WERI-Rb-1 (cell line): ENCODE data around the gene TIMP4.
A peak's percentile ranks its signal among the peaks of the same experiment; 100 is the strongest.

Experiments used
- DNase-seq: peaks from one replicate; pipeline ENCODE4 v3.0.0-alpha.2; 2020
- H3K27ac ChIP-seq: fragments of 250-450 bp; sonication (Bioruptor Pico); 2 replicates; pipeline ENCODE4 v1.5.1; 2020; ENCODE audit warnings: mild to moderate bottlenecking, moderate library complexity
- H3K27me3 ChIP-seq: fragments of 250-450 bp; sonication (Bioruptor Pico); 2 replicates; pipeline ENCODE4 v1.5.1; 2021; ENCODE audit warnings: mild to moderate bottlenecking, low read depth, moderate library complexity; ENCODE audit not compliant: insufficient read depth, severe bottlenecking
- H3K36me3 ChIP-seq: fragments of 250-450 bp; sonication (Bioruptor Pico); 2 replicates; pipeline ENCODE4 v1.5.1; 2020; ENCODE audit warnings: mild to moderate bottlenecking, moderate library complexity
- H3K4me3 ChIP-seq: 2 replicates; pipeline ENCODE4 v1.5.1; 2011; ENCODE audit warnings: low read depth, mild to moderate bottlenecking, control low read depth, low read length
- H3K9me3 ChIP-seq: fragments of 250-450 bp; sonication (Bioruptor Pico); 2 replicates; pipeline ENCODE4 v1.5.1; 2021; ENCODE audit warnings: mild to moderate bottlenecking, moderate library complexity; ENCODE audit not compliant: severe bottlenecking
- TF ChIP-seq, protein P1 (sequence below): IDR thresholded peaks from 2 replicates; pipeline ENCODE4 v1.5.1; 2011; ENCODE audit warnings: low read depth, mild to moderate bottlenecking, control low read depth, inconsistent platforms, low read length

TIMP4 gene

DNA sequence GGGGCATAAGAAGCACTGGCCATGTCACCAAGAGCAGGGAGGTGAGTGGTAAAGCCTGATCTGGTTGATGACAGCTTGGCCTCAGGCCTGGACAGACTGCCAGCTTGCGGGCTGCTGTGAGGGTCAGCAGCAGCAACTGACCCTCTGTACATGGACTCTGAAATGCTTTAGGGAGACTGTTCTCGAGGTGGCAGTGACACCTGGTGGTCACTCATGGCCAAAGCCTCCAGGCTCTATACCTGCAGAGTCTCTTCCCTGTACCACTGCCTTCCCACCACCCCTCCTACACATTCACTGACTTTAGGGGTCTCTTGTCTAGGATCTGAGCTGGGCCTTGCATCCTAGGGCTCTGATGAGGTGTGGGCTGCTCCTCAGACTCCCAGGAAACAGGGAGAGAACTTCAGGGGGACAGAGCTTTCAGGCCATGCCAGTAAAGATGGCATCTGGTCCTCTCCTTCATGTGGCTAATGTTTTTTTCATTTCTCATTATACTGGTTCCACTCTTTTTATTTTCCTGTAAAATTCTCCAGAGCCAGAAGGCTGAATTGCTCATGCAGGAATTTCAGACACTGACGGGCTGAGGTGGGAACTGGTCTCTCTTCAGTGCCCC, 17.2 kb upstream of the TIMP4 start:
- no peak overlapping the region for H3K27ac ChIP-seq

DNA sequence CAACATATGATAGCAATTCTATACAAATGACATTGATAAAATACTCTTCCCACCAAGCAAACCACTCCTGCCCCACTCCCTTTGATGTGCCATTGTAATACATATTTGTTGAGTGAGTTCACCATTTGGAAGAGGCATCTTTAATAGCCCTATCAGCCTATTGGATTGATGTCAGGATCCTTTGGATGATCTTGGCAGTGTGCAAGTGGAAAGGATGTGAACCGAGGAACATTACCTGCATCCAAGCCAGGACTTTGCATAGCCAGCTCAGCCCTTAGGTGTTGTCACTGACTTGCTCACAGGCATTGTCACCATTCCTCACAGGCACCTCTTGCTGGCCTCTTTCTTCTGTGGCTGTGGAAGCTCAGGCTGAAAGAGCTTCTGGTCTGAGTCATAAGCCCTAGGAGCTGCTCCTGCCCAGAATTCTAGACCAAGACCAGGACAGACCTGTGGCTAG, 16.5 kb upstream of the TIMP4 start:
- TF ChIP-seq, protein P1, sequence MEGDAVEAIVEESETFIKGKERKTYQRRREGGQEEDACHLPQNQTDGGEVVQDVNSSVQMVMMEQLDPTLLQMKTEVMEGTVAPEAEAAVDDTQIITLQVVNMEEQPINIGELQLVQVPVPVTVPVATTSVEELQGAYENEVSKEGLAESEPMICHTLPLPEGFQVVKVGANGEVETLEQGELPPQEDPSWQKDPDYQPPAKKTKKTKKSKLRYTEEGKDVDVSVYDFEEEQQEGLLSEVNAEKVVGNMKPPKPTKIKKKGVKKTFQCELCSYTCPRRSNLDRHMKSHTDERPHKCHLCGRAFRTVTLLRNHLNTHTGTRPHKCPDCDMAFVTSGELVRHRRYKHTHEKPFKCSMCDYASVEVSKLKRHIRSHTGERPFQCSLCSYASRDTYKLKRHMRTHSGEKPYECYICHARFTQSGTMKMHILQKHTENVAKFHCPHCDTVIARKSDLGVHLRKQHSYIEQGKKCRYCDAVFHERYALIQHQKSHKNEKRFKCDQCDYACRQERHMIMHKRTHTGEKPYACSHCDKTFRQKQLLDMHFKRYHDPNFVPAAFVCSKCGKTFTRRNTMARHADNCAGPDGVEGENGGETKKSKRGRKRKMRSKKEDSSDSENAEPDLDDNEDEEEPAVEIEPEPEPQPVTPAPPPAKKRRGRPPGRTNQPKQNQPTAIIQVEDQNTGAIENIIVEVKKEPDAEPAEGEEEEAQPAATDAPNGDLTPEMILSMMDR: no peak
- Histone ChIP-seq H3K27ac (no peak overlapping the region), H3K27me3 (no peaks in the 10 kb centered on the region), H3K9me3 (peaks cover 6% of the 10 kb centered on the region), H3K4me3 (no peak overlapping the region), H3K36me3 (no peaks in the 10 kb centered on the region)
- DNase-seq: no peak

More for the DNA sequence above, 17.2 kb upstream of the TIMP4 start:
- DNase-seq: peak; percentile 60
- H3K4me3 ChIP-seq: no peak overlapping the region
- no peaks in the 10 kb centered on the region for H3K36me3 ChIP-seq
- H3K27me3 ChIP-seq: no peaks in the 10 kb centered on the region
- TF ChIP-seq, protein P1: peak; percentile 96
- peaks cover 6% of the 10 kb centered on the region for H3K9me3 ChIP-seq

DNA sequence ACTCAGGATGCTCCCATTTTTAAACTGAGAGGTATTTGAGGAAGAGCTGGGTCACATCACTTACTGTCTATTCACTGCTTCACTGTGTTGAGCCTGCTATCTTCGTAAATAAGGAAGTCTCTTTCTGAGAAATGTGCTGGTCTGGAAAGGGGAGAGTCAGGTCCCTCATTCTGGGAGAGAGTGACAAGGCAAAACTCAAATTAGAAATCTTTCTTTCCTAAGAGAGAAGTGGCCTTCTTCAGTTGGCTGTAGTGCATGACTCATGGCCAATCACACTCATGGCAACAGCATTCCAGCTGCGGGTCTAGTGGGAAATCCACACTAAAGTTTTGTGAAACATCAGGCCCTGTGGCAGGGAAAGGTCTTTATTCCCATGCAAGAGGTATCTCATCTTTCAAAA, 11.5 kb upstream of the TIMP4 start:
- Histone ChIP-seq H3K4me3 (no peak overlapping the region), H3K9me3 (peaks cover 6% of the 10 kb centered on the region), H3K27me3 (no peaks in the 10 kb centered on the region), H3K36me3 (no peaks in the 10 kb centered on the region), H3K27ac (no peak overlapping the region)
- TF ChIP-seq, protein P1: no peak
- no peak for DNase-seq

DNA sequence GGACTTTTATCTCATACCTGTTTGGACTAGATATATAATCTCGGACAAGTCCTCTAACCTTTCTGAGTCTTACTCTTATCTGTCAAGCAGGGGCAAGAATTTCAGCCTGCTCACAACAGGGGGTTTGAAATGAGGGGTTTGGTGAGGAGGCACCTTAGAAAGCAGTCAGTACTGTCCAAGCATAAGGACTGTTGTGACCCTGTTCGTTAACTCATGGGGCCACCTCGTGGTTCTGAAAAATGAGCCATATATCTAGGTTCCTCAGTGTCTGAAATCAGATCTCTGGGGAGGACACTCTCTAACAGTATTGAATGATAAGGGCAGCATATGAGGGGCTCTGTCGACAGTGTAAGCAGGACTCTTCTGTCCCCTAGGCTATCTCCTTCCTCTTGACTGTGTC, 7.2 kb upstream of the TIMP4 start:
- Histone ChIP-seq H3K27ac (no peak overlapping the region), H3K4me3 (no peak overlapping the region), H3K27me3 (no peaks in the 10 kb centered on the region), H3K9me3 (no peaks in the 10 kb centered on the region), H3K36me3 (no peaks in the 10 kb centered on the region)
- no peak for DNase-seq
- TF ChIP-seq, protein P1: no peak

DNA sequence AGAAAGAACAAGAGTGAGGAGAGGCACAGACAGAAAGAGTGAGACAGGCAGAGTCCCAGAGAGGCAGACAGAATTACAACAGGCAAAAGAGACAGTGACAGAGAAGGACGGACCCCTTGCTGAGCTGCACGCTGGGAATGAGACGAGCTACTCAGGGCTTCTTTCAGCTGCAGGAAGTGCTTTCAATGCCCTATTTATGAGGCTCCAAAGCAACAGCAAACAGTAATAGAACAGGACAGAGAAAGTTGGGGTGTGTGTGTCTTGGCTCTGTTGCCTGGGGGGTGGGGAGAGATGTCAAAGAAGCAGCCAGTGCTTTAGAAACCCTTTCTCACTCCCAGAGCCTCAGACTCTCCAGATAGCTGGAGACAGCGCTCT, 502 bp upstream of the TIMP4 start:
- TF ChIP-seq, protein P1: no peak
- H3K4me3 ChIP-seq: no peak overlapping the region
- no peaks in the 10 kb centered on the region for H3K36me3 ChIP-seq
- H3K27me3 ChIP-seq: no peaks in the 10 kb centered on the region
- H3K9me3 ChIP-seq: no peaks in the 10 kb centered on the region
- no peak for DNase-seq
- H3K27ac ChIP-seq: no peak overlapping the region

DNA sequence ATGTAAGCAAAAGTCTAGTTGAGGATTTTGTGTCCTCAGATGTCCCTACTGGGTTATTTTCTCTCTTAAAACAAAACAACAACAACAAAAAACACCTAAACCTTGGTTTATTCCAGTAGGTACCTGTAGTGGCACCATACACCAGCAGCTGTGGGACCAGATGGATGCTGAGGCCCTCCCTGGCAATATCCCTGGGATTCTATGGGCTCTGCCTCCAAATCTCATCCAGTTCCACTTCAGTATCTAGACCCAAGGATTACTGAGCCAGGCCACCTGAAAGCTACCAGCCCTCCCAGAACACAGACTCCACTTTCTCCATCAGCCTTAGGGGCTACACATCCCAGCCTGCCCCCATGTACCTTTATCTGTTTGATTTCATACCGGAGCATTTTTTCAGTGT, 1.7 kb downstream of the TIMP4 start:
- no peak for DNase-seq
- Histone ChIP-seq H3K27me3 (no peaks in the 10 kb centered on the region), H3K36me3 (no peaks in the 10 kb centered on the region), H3K27ac (no peak overlapping the region), H3K4me3 (no peak overlapping the region), H3K9me3 (no peaks in the 10 kb centered on the region)
- TF ChIP-seq, protein P1: no peak
